GM23248 (cell line): ENCODE data around the gene IMP3. TPM values are rescaled to one million over a fixed set of nuclear protein-coding genes. Genes with fewer than 3 reads are reported as not detected.
"Not testable (repeated sequence)": the region's sequence is repeated elsewhere in the genome, so short reads cannot be mapped to it uniquely, and the experiment has no call there.

Experiments
- DNase-seq: peaks from one replicate; pipeline ENCODE4 v3.0.0-alpha.2; 2015
- H2AFZ ChIP-seq: fragments of 200-600 bp; sonication (generic); 2 replicates; pipeline ENCODE4 v1.6.1; 2016; ENCODE audit warnings: antibody characterized with exemption
- H3F3A ChIP-seq: fragments of 200-600 bp; sonication (generic); 2 replicates; pipeline ENCODE4 v1.6.1; 2016; ENCODE audit warnings: mild to moderate bottlenecking, antibody characterized with exemption, mixed run types; ENCODE audit not compliant: insufficient read depth
- H3K27ac ChIP-seq: fragments of 200-600 bp; sonication (generic); 2 replicates; pipeline ENCODE4 v1.5.1; 2016; ENCODE audit warnings: mild to moderate bottlenecking
- H3K27me3 ChIP-seq: fragments of 200-600 bp; sonication (generic); replicated peaks from 2 replicates; pipeline ENCODE4 v1.6.1; 2016; ENCODE audit warnings: mild to moderate bottlenecking; ENCODE audit not compliant: insufficient read depth
- H3K36me3 ChIP-seq: fragments of 200-600 bp; sonication (generic); 2 replicates; pipeline ENCODE4 v1.6.1; 2016; ENCODE audit warnings: low read depth, mild to moderate bottlenecking
- H3K4me1 ChIP-seq: fragments of 200-600 bp; sonication (generic); 2 replicates; pipeline ENCODE4 v1.6.1; 2016; ENCODE audit warnings: mild to moderate bottlenecking; ENCODE audit not compliant: insufficient read depth
- H3K4me2 ChIP-seq: fragments of 200-600 bp; sonication (generic); one replicate; pipeline ENCODE4 v1.6.1; 2016; ENCODE audit warnings: mild to moderate bottlenecking; ENCODE audit not compliant: unreplicated experiment
- H3K4me3 ChIP-seq: fragments of 200-600 bp; sonication (generic); 2 replicates; pipeline ENCODE4 v1.5.1; 2016; ENCODE audit warnings: mild to moderate bottlenecking
- H3K79me2 ChIP-seq: fragments of 200-600 bp; sonication (generic); 2 replicates; pipeline ENCODE4 v1.6.1; 2016; ENCODE audit warnings: mild to moderate bottlenecking; ENCODE audit not compliant: insufficient read depth
- H3K9ac ChIP-seq: fragments of 200-600 bp; sonication (generic); 2 replicates; pipeline ENCODE4 v1.6.1; 2016; ENCODE audit warnings: mild to moderate bottlenecking
- H3K9me2 ChIP-seq: fragments of 200-600 bp; sonication (generic); 2 replicates; pipeline ENCODE4 v1.6.1; 2016; ENCODE audit warnings: mixed run types, mild to moderate bottlenecking, moderate library complexity; ENCODE audit not compliant: insufficient read depth
- H3K9me3 ChIP-seq: fragments of 200-600 bp; sonication (generic); one replicate; pipeline ENCODE4 v1.6.1; 2017; ENCODE audit warnings: low read depth
- H4K20me1 ChIP-seq: fragments of 200-600 bp; sonication (generic); 2 replicates; pipeline ENCODE4 v1.6.0; 2016; ENCODE audit not compliant: insufficient read depth
- EZH2 ChIP-seq: fragments of 200-600 bp; sonication (generic); IDR thresholded peaks from 2 replicates; pipeline ENCODE4 v1.6.1; 2018; ENCODE audit warnings: antibody characterized with exemption, mild to moderate bottlenecking; ENCODE audit not compliant: insufficient read depth, poor library complexity, severe bottlenecking
- EZH2phosphoT487 ChIP-seq: fragments of 200-600 bp; sonication (generic); IDR thresholded peaks from 2 replicates; pipeline ENCODE4 v1.6.1; 2018; ENCODE audit warnings: antibody characterized with exemption, moderate library complexity, mild to moderate bottlenecking, low read depth; ENCODE audit not compliant: insufficient read depth
- WGBS, 2 experiments: methylation state at CpG; one replicate each; pipeline ENCODE4 v1.1.6; 2015 to 2017; ENCODE audit warnings: low lambda C conversion rate in 2 of 2, low coverage in 1 of 2; ENCODE audit errors: missing lambda C conversion rate in 2 of 2; 5-methylcytosine and 5-hydroxymethylcytosine counted together
- in situ Hi-C: fragments of 300-500 bp; cut with MboI; formaldehyde crosslinking; loops from 2 replicates; pipeline ENCODE4 v1.15.0; 2020
- polyA plus RNA-seq: library from polyadenylated mRNA; unstranded; fragments of >200 nt; fragmentation: Nextera tagmentation; extraction: Ambion mirVana; gene quantifications from 2 replicates; pipeline ENCODE4 v1.2.1, GENCODE V29; 2016
- total RNA-seq: library from RNA; depleted of rRNA; stranded (reverse); fragments of >200 nt; shearing (Covaris generic); gene quantifications from 2 replicates; pipeline ENCODE4 v1.2.3, GENCODE V29; 2014

Gene IMP3
- total and polyA plus RNA-seq, 2 experiments from 2014 or later: 105 to 138 TPM

DNA sequence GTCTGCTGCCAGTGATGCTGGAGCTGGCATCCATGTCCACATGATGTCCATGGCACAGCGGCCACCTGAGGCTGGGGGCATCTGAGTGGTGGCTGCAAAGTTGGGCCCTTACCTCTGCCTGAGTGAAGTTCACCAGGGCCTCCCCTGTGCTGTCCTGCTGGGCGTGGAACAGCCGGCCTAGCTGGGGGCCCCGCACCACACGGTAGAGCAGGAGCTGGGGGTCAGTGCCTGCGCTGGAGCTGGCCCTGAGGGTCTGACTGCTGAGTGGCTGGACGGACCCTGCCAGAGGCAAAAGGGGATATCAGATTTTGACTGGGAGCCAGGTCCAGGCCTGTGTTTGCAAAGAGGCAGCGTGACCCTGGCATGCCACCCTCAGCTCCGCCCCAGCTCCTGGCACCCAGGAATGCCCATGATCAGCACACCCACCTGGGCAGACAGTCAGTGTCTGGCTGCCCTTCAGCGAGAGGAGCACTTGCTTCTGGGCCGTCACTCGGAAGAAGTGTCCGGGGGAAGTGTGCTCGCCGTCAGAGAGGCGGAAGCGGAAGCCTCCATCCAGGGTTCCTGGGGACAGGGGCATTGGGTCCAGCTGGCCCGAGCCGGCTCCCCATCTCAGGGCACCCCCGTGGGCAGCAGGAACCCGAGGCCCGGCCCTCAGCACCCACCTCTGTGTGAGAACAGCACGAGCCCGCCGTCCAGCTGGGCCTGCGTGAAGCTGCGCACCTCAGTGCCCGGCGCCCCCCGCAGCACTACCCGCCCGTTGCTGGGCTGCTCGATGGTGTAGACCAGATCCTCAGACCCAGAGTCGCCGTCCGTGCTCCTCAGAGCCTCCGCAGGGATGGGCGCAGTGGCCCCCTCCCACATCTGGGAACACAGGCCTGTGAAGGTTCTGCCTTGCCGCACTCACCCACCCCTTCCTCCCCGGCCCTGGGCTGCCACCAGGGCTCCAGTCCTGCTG lies 42.4 kb upstream of the IMP3 start:
- no peak for DNase-seq
- H3K36me3 ChIP-seq: no peaks in the 10 kb centered on the region
- no peak overlapping the region for H3K4me2 ChIP-seq
- no peaks in the 10 kb centered on the region for H4K20me1 ChIP-seq
- no peaks in the 10 kb centered on the region for H3K27me3 ChIP-seq
- in situ Hi-C loops: no loop called here
- H3K4me3 ChIP-seq: no peak overlapping the region
- no peaks in the 10 kb centered on the region for H3F3A ChIP-seq
- H3K27ac ChIP-seq: no peak overlapping the region
- H3K9ac ChIP-seq: no peak overlapping the region
- no peaks in the 10 kb centered on the region for H3K9me3 ChIP-seq
- TF ChIP-seq EZH2: no peak
- TF ChIP-seq EZH2phosphoT487: no peak
- no peak overlapping the region for H2AFZ ChIP-seq
- H3K4me1 ChIP-seq: no peaks in the 10 kb centered on the region
- H3K9me2 ChIP-seq: no peaks in the 10 kb centered on the region
- WGBS, 2 experiments: 90% methylated on average over 38 to 40 of the region's 40 CpGs
- H3K79me2 ChIP-seq: no peaks in the 10 kb centered on the region

DNA sequence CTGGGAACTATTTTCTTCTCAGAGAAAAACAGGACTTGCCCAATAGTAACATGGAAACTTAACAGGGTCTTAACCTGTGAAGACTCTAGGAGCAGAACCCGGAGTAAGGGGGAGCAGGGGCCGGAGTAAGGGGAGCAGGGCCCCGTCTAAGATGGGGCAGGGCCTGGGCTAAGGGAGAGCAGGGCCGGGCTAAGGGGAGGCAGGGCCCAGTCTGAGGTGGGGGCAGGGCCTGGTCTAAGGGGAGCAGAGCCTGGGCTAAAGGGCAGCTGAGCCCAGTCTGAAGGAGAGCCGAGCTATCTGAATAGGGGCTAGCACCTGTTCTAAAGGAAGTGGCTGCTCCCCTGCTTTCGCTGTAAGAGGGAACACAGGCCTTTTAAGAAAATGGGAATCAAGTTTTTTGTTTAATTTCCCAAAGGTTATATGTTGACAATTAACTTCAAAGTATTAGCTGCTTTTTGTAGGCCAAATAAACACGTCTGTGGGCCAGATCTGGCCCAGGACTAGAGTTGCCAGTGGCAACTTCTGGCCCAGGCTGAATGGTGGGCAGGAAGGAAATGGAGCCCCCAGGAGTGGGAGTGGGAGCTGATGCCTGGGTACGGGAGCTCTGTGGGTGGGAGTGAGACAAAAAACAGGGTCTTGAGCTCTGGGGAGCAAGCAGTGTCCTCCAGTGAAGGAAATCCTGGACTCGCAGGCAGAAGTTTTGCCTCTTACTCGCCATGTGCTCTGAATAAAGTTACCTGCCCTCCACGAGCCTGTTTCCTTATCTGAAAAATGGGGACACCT lies 40.2 kb upstream of the IMP3 start:
- in situ Hi-C loops: no loop called here
- TF ChIP-seq EZH2phosphoT487 (no peak), EZH2 (no peak)
- Histone ChIP-seq H3K4me1 (no peaks in the 10 kb centered on the region), H3F3A (no peaks in the 10 kb centered on the region), H3K79me2 (no peaks in the 10 kb centered on the region), H2AFZ (no peak overlapping the region), H4K20me1 (no peaks in the 10 kb centered on the region), H3K27me3 (no peaks in the 10 kb centered on the region), H3K9ac (no peak overlapping the region), H3K4me3 (no peak overlapping the region), H3K4me2 (no peak overlapping the region), H3K36me3 (no peaks in the 10 kb centered on the region), H3K27ac (no peak overlapping the region), H3K9me2 (no peaks in the 10 kb centered on the region), H3K9me3 (no peaks in the 10 kb centered on the region)
- DNase-seq: no peak
- 79% methylated on average over 11 of the region's 11 CpGs for WGBS, 2 experiments

DNA sequence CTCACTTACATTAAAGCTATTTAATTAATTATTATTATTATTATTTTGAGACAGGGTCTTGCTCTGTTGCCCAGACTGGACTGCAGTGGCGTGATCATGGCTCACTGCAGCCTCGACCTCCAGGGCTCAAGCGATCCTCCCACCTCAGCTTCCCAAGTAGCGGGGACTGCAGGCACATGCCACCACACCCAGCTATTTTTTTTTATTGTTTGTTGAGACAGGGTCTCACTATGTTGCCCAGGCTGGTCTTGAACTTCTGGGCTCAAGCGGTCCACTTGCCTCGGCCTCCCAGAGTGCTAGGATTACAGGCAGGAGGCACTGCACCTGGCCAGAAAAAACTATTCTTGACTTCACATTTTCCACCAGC lies 38.3 kb upstream of the IMP3 start:
- WGBS, 2 experiments: 97% methylated on average over 6 of the region's 6 CpGs
- H3K4me3 ChIP-seq, DNase-seq, H3K79me2 ChIP-seq, H2AFZ ChIP-seq, H3K36me3 ChIP-seq, H3K4me2 ChIP-seq, H3K9me2 ChIP-seq, H3K27ac ChIP-seq, H3K9me3 ChIP-seq, H3K27me3 ChIP-seq, in situ Hi-C loops, H4K20me1 ChIP-seq, H3K9ac ChIP-seq, H3F3A ChIP-seq: not testable (repeated sequence)
- H3K4me1 ChIP-seq: peaks cover 10% of the 10 kb centered on the region

DNA sequence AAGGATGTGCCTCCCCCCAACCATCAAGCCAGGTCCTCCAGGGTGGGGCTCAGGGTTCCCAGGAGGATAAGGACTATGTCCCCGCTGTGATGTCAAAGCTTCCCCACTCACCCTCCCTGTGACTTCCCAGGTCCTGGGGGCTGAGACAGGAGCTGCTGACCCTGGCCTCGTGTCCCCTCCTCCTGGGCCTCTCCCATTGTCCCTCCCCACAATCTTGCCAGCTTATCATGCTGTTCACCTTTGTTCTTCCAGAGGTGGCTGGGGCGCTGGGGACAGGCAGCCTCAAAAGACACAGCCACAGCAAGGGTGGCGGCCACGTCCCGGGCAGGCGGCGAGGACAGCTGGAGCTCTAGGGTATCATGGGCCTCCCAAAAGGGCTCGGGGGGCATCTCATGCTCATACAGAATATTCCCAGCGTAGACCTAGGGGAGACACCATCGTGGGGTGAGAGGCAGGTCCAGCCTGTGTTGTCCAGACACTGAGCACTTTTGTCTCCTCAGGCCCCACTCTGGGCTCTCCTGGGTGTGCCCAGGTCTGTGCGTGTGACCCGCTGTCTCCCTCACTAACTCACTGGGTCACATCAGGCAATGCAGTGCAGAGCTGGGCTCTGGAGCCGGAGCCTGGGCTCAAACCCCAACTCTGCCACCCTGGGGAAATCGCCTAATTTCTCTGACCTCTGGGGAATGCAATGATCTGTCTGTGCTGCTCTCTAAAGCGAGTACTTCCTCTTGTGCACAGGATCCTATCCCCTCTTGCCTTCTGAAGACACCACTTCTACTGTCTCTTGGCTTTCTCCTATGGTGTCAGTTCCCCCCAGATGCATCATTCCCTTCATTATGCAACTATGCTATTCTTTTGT lies 37.7 kb upstream of the IMP3 start:
- Histone ChIP-seq H3K9ac (no peak overlapping the region), H3F3A (0 out of 2 replicates have a peak, but pooled peaks cover 3% of the 10 kb centered on the region), H3K79me2 (no peaks in the 10 kb centered on the region), H2AFZ (no peak overlapping the region), H3K4me1 (peaks cover 16% of the 10 kb centered on the region), H3K27ac (no peak overlapping the region), H3K27me3 (no peaks in the 10 kb centered on the region), H3K9me2 (no peaks in the 10 kb centered on the region), H3K9me3 (no peaks in the 10 kb centered on the region), H3K36me3 (no peaks in the 10 kb centered on the region), H3K4me2 (no peak overlapping the region), H3K4me3 (no peak overlapping the region), H4K20me1 (no peaks in the 10 kb centered on the region)
- TF ChIP-seq EZH2phosphoT487 (no peak), EZH2 (no peak)
- in situ Hi-C loops: no loop called here
- 81 to 90% methylated on average over 15 to 16 of the region's 16 CpGs for WGBS, 2 experiments
- DNase-seq: no peak
